H1 (cell line): Measurements from ENCODE around the gene ANAPC13. TPM values are rescaled to one million over a fixed set of nuclear protein-coding genes. Genes with fewer than 3 reads are reported as not detected.

Experiments
- EGR1 ChIP-seq: IDR thresholded peaks from 2 replicates; pipeline ENCODE4 v1.6.1; 2011; ENCODE audit warnings: low read depth, low read length, borderline replicate concordance
- SAP30 ChIP-seq: fragments of 300-600 bp; sonication (generic); IDR thresholded peaks from 2 replicates; pipeline ENCODE4 v1.7.1; 2012; ENCODE audit warnings: low read length, moderate library complexity, mild to moderate bottlenecking, inconsistent platforms; ENCODE audit not compliant: insufficient read depth, insufficient replicate concordance
- TAF7 ChIP-seq: optimal IDR thresholded peaks from 2 replicates; pipeline ENCODE3; 2011; ENCODE audit warnings: low read depth, mild to moderate bottlenecking, inconsistent platforms, low read length, moderate library complexity, borderline replicate concordance
- polyA plus RNA-seq, 7 experiments: library from polyadenylated mRNA; depleted of rRNA in 3 of 7; stranded (reverse) in 5 of 7; unstranded in 2 of 7; fragments of >200 nt in 5 of 7; fragments of 200-250 nt in 2 of 7; gene quantifications; 1 replicate in 5 of 7; 2 replicates in 1 of 7; 4 replicates in 1 of 7; pipeline versions ENCODE4 v1.2.1 to v1.2.3, GENCODE V29; 2011 to 2013; ENCODE audit warnings: missing spikeins in 2 of 7, mixed read lengths in 2 of 7
- total RNA-seq: library from RNA; stranded (reverse); fragmentation: NEBNext Ultra II Directional; extraction: Animal tissue kit (Norgen Biotek cat#: 25700); gene quantifications from 2 replicates; pipeline ENCODE4 v1.2.1, GENCODE V29; 2021

Gene ANAPC13
- total and polyA plus RNA-seq, 2 of the 8 experiments (the other 6 are each of a cell fraction or from before 2014, with no cell fraction given) = 33.3 to 34.0 TPM

DNA sequence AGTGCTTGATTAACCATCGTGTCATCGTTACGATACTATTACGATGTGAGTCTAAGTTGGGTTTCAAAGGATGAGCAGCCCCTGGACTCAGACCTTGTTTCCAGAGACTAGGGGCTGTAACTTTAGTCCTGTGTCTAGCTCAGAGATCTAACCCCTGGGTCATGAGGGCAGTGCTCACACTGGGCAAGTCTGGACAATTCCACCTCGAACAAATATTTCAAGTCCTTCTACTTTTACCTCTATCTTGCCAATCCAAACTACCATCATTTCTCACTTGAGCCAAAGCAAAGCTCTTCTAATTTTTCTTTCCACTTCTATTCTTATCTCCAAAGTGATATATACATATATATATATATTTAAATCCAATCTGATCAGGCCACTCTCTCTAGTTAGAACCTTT is 10.8 kb downstream of the ANAPC13 start (continued):
- TF ChIP-seq SAP30 (no peak), TAF7 (no peak), EGR1 (no peak)
- TF ChIP-seq, all 59 proteins: peak for 0
